Measurements from ENCODE around the gene ORC6. TPM values are rescaled to one million over a fixed set of nuclear protein-coding genes. Genes with fewer than 3 reads are reported as not detected.

The ORC6 gene
- total and polyA plus RNA-seq, 2 donors (not counting 1 experiment from before 2014, with no cell fraction given) = 4.7 to 4.8 TPM

DNA sequence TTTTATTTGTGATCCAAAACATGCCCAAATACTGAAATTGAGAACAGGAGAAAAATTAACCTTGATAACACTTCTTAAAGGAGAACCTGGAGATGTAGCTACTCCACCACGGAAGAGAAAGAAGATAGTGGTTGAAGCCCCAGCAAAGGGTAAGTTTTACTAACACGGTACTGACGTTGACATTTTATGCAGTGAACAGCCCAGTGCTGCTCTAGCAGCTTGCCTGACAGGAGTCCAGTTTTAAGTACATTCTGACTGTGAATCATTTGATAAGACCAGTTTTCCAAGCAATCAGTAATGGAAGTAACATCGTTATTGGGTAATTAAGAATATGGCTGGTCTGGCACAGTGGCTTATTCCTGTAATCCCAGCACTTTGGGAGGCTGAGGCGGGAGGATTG, 6.5 kb downstream of the ORC6 start:
- DNase-seq = no peak
- no peaks in the 10 kb centered on the region for H3K27me3 Mint-ChIP-seq
- intact Hi-C loops (cut with micrococcal nuclease) = no loop called here
- peaks cover 23 to 25% of the 10 kb centered on the region in 2 donors for H3K4me1 ChIP-seq (ENCODE audit: control insufficient read depth in 2 of 2, insufficient read depth in 2 of 2, low read length in 2 of 2)
- H3K27me3 ChIP-seq (replicated peaks in 1 of 4; ENCODE audit: control extremely low read depth in 1 of 4, control insufficient read depth in 3 of 4, insufficient read depth in 4 of 4, low read length in 3 of 4) = no peaks in the 10 kb centered on the region
- peaks cover 2 to 4% of the 10 kb centered on the region in 2 experiments for H3K36me3 ChIP-seq (replicated peaks in 1 of 2; ENCODE audit: control extremely low read depth in 1 of 2, control insufficient read depth in 1 of 2, extremely low read depth in 1 of 2, insufficient read depth in 2 of 2, low read length in 1 of 2)
- no peak for ATAC-seq (ENCODE audit: low read depth)
- H4K20me1 ChIP-seq (ENCODE audit: control insufficient read depth, insufficient read depth, low read length, poor library complexity, severe bottlenecking) = no peaks in the 10 kb centered on the region
- H3K4me1 Mint-ChIP-seq = peaks cover 5% of the 10 kb centered on the region
- H3K4me2 ChIP-seq (replicated peaks; ENCODE audit: low read depth, low read length, poor library complexity, severe bottlenecking) = no peak overlapping the region
- H3K9me3 ChIP-seq (ENCODE audit: control extremely low read depth in 1 of 3, control insufficient read depth in 2 of 3, insufficient read depth in 1 of 3, low read length in 2 of 3) = no peaks in the 10 kb centered on the region
- H3K27ac Mint-ChIP-seq = no peak overlapping the region
- no peak overlapping the region for H3K4me3 ChIP-seq (ENCODE audit: control extremely low read depth in 1 of 5, extremely low read depth in 1 of 5, insufficient read depth in 1 of 5, low read depth in 2 of 5, low read length in 4 of 5)
- no peak overlapping the region for H3K9ac ChIP-seq (ENCODE audit: low read length)
- H3K9me3 Mint-ChIP-seq (ENCODE audit: insufficient read depth) = no peaks in the 10 kb centered on the region
- H3K4me3 Mint-ChIP-seq = no peak overlapping the region
- POLR2A ChIA-PET = no interaction called here
- CTCF ChIA-PET = no interaction called here
- H3K79me2 ChIP-seq (ENCODE audit: control insufficient read depth, insufficient read depth, low read length) = peaks cover 5% of the 10 kb centered on the region
- 100% methylated on average over 5 of the region's 5 CpGs for WGBS (ENCODE audit: insufficient coverage)
- no peak overlapping the region for H2AFZ ChIP-seq (ENCODE audit: insufficient read depth, low read depth, low read length, poor library complexity, severe bottlenecking)
- TF ChIP-seq EZH2 (IDR thresholded peaks at IDR 0.05; ENCODE audit: borderline replicate concordance, insufficient read depth, low read depth, low read length, poor library complexity, severe bottlenecking) = no peak
- TF ChIP-seq, protein P1, sequence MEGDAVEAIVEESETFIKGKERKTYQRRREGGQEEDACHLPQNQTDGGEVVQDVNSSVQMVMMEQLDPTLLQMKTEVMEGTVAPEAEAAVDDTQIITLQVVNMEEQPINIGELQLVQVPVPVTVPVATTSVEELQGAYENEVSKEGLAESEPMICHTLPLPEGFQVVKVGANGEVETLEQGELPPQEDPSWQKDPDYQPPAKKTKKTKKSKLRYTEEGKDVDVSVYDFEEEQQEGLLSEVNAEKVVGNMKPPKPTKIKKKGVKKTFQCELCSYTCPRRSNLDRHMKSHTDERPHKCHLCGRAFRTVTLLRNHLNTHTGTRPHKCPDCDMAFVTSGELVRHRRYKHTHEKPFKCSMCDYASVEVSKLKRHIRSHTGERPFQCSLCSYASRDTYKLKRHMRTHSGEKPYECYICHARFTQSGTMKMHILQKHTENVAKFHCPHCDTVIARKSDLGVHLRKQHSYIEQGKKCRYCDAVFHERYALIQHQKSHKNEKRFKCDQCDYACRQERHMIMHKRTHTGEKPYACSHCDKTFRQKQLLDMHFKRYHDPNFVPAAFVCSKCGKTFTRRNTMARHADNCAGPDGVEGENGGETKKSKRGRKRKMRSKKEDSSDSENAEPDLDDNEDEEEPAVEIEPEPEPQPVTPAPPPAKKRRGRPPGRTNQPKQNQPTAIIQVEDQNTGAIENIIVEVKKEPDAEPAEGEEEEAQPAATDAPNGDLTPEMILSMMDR (IDR thresholded peaks at IDR 0.05) = no peak
- H3K27ac ChIP-seq (ENCODE audit: low read length in 2 of 2) = no peak overlapping the region

DNA sequence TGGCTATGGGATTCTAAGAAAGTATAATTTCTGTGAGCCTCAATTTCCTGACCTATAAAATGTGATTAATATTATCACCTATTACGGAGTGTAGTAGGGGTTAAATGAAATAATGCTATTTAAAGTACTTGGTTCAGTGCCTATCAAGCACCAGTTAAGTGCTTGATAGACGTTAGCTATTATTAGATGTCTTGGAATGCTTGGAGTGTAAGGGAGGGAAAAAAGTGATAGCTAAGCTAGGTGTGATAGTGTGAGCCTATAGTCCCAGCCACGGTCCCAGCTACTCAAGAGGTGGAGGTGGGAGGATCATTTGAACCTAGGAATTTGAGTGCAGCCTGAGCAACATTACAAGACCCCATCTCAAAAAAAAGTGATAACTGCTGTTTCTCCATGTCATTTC, 7.5 kb downstream of the ORC6 start:
- no peak overlapping the region for H3K9ac ChIP-seq (ENCODE audit: low read length)
- no peak overlapping the region for H3K27ac ChIP-seq (ENCODE audit: low read length in 2 of 2)
- H4K20me1 ChIP-seq (ENCODE audit: control insufficient read depth, insufficient read depth, low read length, poor library complexity, severe bottlenecking) = no peaks in the 10 kb centered on the region
- no peaks in the 10 kb centered on the region for H3K27me3 ChIP-seq (replicated peaks in 1 of 4; ENCODE audit: control extremely low read depth in 1 of 4, control insufficient read depth in 3 of 4, insufficient read depth in 4 of 4, low read length in 3 of 4)
- H3K79me2 ChIP-seq (ENCODE audit: control insufficient read depth, insufficient read depth, low read length) = peaks cover 5% of the 10 kb centered on the region
- H3K4me1 ChIP-seq (ENCODE audit: control insufficient read depth in 2 of 2, insufficient read depth in 2 of 2, low read length in 2 of 2) = peaks cover 13 to 15% of the 10 kb centered on the region in 2 donors
- ChIA-PET CTCF (no interaction called here), POLR2A (no interaction called here)
- H3K9me3 ChIP-seq (ENCODE audit: control extremely low read depth in 1 of 3, control insufficient read depth in 2 of 3, insufficient read depth in 1 of 3, low read length in 2 of 3) = no peaks in the 10 kb centered on the region
- Mint-ChIP-seq H3K9me3 (ENCODE audit: insufficient read depth) (no peaks in the 10 kb centered on the region), H3K27me3 (no peaks in the 10 kb centered on the region), H3K4me1 (peaks cover 5% of the 10 kb centered on the region), H3K4me3 (no peak overlapping the region), H3K27ac (no peak overlapping the region)
- intact Hi-C loops (cut with micrococcal nuclease) = no loop called here
- H3K4me2 ChIP-seq (replicated peaks; ENCODE audit: low read depth, low read length, poor library complexity, severe bottlenecking) = no peak overlapping the region
- no peak for TF ChIP-seq EZH2 (IDR thresholded peaks at IDR 0.05; ENCODE audit: borderline replicate concordance, insufficient read depth, low read depth, low read length, poor library complexity, severe bottlenecking)
- TF ChIP-seq, protein P1 (IDR thresholded peaks at IDR 0.05) = no peak
- DNase-seq (no peak), ATAC-seq (ENCODE audit: low read depth) (no peak)
- H3K36me3 ChIP-seq (replicated peaks in 1 of 2; ENCODE audit: control extremely low read depth in 1 of 2, control insufficient read depth in 1 of 2, extremely low read depth in 1 of 2, insufficient read depth in 2 of 2, low read length in 1 of 2) = peaks cover 2 to 4% of the 10 kb centered on the region in 2 experiments
- no peak overlapping the region for H3K4me3 ChIP-seq (ENCODE audit: control extremely low read depth in 1 of 5, extremely low read depth in 1 of 5, insufficient read depth in 1 of 5, low read depth in 2 of 5, low read length in 4 of 5)
- 93% methylated on average over 1 of the region's 3 CpGs for WGBS (ENCODE audit: insufficient coverage)
- no peak overlapping the region for H2AFZ ChIP-seq (ENCODE audit: insufficient read depth, low read depth, low read length, poor library complexity, severe bottlenecking)

Data from B cell (primary cell).